Activated effector memory CD4-positive, alpha-beta T cell treated with Interleukin-2 at 50 U/mL for 16 hours (primary cell): ENCODE data around the gene ZNF560.
"Not testable (repeated sequence)": the region's sequence is repeated elsewhere in the genome, so short reads cannot be mapped to it uniquely, and the experiment has no call there.

Experiments used
- DNase-seq: peaks from one replicate; pipeline ENCODE4 v3.0.0-alpha.2; 2020

ZNF560 gene

GRCh38 chr19:9498183-9498902 lies at the start of gene ZNF560:
ZNF560 (minus strand) TSS chr19:9498616; CDS start chr19:9475313, 23,303 bp downstream.
- DNase-seq = no peak

DNA sequence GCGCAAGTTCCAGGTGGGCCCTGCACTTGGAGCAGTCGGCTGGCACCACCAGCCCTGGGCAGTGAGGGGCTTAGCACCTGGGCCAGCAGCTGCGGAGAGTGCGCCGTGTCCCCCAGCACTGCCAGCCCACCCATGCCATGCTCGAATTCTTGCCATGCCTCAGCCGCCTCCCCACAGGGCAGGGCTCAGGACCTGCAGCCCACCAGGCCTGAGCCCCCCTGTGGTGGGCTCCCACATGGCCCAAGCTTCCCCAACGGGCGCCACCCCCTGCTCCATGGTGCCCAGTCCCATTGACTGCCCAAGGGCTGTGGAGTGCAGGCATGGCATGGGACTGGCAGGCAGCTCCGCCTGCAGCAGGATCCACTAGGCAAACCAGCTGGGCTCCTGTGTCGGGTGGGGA lies 49.5 kb upstream of the ZNF560 start:
- DNase-seq = no peak

- not testable (repeated sequence) for DNase-seq
Measured at GRCh38 chr19:9541281-9541680, 42.9 kb upstream of the ZNF560 start.

- not testable (repeated sequence) for DNase-seq
Measured at GRCh38 chr19:9539921-9540320, 41.5 kb upstream of the ZNF560 start.

GRCh38 chr19:9539201-9539600 lies 40.8 kb upstream of the ZNF560 start:
- not testable (repeated sequence) for DNase-seq

- DNase-seq = peak; percentile 69
Measured at GRCh38 chr19:9538183-9539058, 40.0 kb upstream of the ZNF560 start, which contains the start of gene ZNF426. ZNF426 (minus strand) TSS chr19:9538645; CDS start chr19:9536232, 2,413 bp downstream.

GRCh38 chr19:9535934-9536333 lies 37.5 kb upstream of the ZNF560 start:
- no peak for DNase-seq

DNA sequence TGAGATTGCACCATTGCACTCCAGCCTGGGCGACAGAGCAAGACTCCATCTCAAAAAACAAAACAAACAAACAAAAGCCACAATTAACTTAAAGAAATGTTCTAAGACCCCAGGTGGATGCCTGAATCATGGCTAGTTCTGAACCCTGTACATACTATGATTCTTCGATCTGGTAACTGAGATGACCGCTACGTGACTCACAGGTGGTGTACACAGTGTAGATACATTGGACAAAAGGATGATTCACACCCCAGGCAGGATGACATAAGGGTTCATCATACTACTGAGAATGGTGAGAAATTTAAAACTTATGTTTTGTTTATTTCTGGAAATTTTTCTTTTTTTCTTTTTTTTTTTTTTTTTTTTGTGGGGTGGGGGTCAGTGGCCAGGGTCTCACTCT lies 33.5 kb upstream of the ZNF560 start:
- no peak for DNase-seq

DNA sequence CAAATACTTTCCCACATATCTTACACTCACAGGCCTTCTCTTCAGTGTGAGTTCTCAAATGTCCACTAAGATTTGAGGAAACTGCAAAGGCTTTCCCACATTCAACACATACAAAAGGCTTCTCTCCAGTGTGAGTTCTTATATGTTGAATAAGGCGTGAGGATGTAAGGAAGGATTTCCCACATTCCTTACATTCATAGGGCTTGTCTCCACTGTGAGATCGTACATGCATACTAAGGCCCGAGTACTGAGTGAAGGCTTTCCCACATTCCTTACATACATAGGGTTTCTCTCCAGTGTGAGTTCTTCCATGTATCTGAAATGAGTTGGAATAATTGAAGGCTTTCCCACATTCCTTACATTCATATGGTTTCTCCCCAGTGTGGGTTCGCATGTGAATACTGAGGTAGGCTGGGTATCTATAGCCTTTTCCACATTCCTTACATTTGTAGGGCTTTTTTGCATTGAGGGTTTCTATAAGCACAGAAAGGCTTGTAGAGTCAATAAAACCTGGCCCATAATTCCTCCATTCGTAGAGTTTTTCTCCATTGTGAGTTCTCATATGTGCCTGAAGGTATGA lies 30.4 kb upstream of the ZNF560 start:
- no peak for DNase-seq

DNA sequence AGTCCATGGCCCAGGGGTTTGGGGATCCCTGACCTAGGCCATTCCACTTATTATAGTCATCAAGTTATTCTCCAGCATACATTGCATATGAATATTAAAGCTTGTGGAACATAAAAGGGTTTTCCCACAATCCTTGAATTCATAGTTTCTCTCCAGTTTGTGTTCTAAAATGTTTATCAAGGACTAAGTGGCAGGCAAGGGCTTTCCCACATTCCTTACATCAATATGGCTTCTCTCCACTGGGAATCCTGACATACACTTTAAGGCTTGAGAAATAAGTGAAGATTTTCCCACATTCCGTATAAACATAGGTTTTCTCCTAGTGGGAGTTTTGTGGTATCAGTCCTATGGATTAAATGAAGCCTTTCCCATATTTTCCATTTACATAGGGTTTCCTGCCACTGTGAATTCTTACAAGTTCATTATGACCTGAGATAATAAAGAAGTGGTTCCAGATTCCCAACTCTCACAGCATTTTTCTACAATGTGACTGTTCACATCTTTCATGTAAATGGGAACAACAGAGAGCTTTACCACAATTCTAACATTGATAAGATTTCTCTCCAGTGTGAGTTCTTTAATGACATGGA lies 25.6 kb upstream of the ZNF560 start:
- no peak for DNase-seq

- DNase-seq = no peak
Measured at GRCh38 chr19:9507285-9507684, 8.9 kb upstream of the ZNF560 start.

- no peak for DNase-seq
Measured at GRCh38 chr19:9500796-9501195, 2.4 kb upstream of the ZNF560 start.

- no peak for DNase-seq
Measured at GRCh38 chr19:9494096-9494495, 4.3 kb downstream of the ZNF560 start.

DNA sequence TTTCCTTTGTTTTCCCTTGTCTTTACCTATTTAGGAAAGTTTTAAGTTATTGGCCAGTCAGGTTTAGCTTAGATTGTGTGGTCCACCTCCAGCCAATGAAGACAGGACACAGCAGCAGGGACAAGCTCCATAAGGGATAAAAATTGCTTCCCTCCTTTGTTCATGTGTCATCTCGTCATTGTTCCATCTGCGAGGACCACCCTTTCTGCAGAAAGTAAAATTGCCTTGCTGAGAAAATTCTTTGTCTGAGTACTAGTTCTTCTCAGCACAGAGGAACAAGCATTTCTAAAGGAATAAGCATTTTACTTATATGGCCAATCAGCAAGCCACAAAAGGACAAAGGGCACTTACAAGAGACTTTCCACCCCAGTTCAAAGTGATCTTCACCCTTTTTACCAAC lies 11.4 kb downstream of the ZNF560 start:
- no peak for DNase-seq

- DNase-seq = no peak
Measured at GRCh38 chr19:9485140-9485539, 13.3 kb downstream of the ZNF560 start.

GRCh38 chr19:9474975-9475374 lies 23.4 kb downstream of the ZNF560 start:
- DNase-seq = no peak

- DNase-seq = no peak
Measured at GRCh38 chr19:9467161-9467560, 31.3 kb downstream of the ZNF560 start.

DNA sequence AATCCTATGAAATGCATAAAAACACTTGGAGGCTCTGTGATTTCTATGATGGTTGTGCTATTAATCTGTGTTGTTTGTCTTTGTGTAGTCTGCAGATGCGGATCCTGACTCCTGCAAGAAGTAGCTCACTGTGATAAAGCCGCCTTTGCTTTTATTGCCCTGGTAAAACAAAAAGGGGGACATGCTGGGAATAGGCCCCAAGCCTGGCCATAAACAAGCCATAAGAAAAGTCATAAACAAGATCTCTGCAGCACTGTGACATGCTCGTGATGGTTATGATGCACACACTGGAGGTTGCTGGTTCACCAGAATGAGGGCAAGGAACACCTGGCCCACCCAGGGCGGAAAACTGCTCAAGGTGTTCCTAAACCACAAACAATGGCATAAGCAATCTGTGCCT lies 36.5 kb downstream of the ZNF560 start:
- no peak for DNase-seq

- DNase-seq = no peak
Measured at GRCh38 chr19:9456018-9456689, 42.3 kb downstream of the ZNF560 start.

DNA sequence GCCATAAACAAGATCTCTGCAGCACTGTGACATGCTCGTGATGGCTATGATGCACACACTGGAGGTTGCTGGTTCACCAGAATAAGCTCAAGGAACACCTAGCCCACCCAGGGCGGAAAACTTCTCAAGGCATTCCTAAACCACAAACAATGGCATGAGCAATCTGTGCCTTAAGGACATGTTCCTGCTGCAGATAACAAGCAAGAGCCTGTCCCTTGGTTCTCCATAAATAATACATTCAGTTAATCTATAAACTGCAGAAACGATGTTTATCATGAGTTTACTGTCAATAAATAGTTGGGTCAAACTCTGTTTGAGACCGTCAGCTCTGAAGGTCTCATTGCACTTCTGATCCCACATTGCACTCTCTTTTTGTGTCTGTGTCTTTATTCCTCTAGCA lies 44.5 kb downstream of the ZNF560 start:
- DNase-seq = no peak

GRCh38 chr19:9445037-9445436 lies 53.4 kb downstream of the ZNF560 start:
- no peak for DNase-seq

- DNase-seq = no peak
Measured at GRCh38 chr19:9436358-9436757, 62.1 kb downstream of the ZNF560 start.
